ENCODE results near the gene GRID1. TPM values are rescaled to one million over a fixed set of nuclear protein-coding genes. Genes with fewer than 3 reads are reported as not detected.

Gene GRID1
- total RNA-seq, 1 donor from 2014 or later, result 1.1 TPM

GRCh38 chr10:85861513-85862197 lies 504.9 kb downstream of the GRID1 start:
- H3K4me1 Mint-ChIP-seq, result peaks cover 29% of the 10 kb centered on the region
- DNase-seq (ENCODE audit: low read depth, low spot score), result no peak
- no peak for TF ChIP-seq CTCF (conservative IDR thresholded peaks at IDR 0.05)
- H3K27me3 Mint-ChIP-seq (ENCODE audit: low read depth), result peaks cover 6% of the 10 kb centered on the region
- H3K4me3 Mint-ChIP-seq, result no peak overlapping the region
- peak overlapping the region; percentile 63 for H3K27ac Mint-ChIP-seq (ENCODE audit: unreplicated experiment)
- H3K9me3 Mint-ChIP-seq, result peaks cover 10% of the 10 kb centered on the region
- no peaks in the 10 kb centered on the region for H3K36me3 Mint-ChIP-seq (ENCODE audit: low read depth)

- Mint-ChIP-seq H3K4me3 (no peak overlapping the region), H3K36me3 (ENCODE audit: low read depth) (no peaks in the 10 kb centered on the region), H3K9me3 (peaks cover 11% of the 10 kb centered on the region), H3K27ac (ENCODE audit: unreplicated experiment) (no peak overlapping the region), H3K4me1 (peaks cover 24% of the 10 kb centered on the region), H3K27me3 (ENCODE audit: low read depth) (peaks cover 6% of the 10 kb centered on the region)
- no peak for TF ChIP-seq CTCF (conservative IDR thresholded peaks at IDR 0.05)
- no peak for DNase-seq (ENCODE audit: low read depth, low spot score)
Observed at GRCh38 chr10:85859859-85860258, 506.7 kb downstream of the GRID1 start.

- no peak for TF ChIP-seq CTCF (conservative IDR thresholded peaks at IDR 0.05)
- Mint-ChIP-seq H3K4me1 (peaks cover 15% of the 10 kb centered on the region), H3K27ac (ENCODE audit: unreplicated experiment) (no peak overlapping the region), H3K9me3 (peaks cover 15% of the 10 kb centered on the region), H3K27me3 (ENCODE audit: low read depth) (peaks cover 6% of the 10 kb centered on the region), H3K36me3 (ENCODE audit: low read depth) (no peaks in the 10 kb centered on the region), H3K4me3 (no peak overlapping the region)
- DNase-seq (ENCODE audit: low read depth, low spot score), result no peak
Observed at GRCh38 chr10:85858776-85859515, 507.6 kb downstream of the GRID1 start.

GRCh38 chr10:85857791-85858190 lies 508.8 kb downstream of the GRID1 start:
- Mint-ChIP-seq H3K9me3 (peaks cover 21% of the 10 kb centered on the region), H3K36me3 (ENCODE audit: low read depth) (no peaks in the 10 kb centered on the region), H3K27ac (ENCODE audit: unreplicated experiment) (no peak overlapping the region), H3K4me1 (peaks cover 8% of the 10 kb centered on the region), H3K4me3 (no peak overlapping the region), H3K27me3 (ENCODE audit: low read depth) (peaks cover 6% of the 10 kb centered on the region)
- TF ChIP-seq CTCF (conservative IDR thresholded peaks at IDR 0.05), result no peak
- DNase-seq (ENCODE audit: low read depth, low spot score), result no peak

- H3K27ac Mint-ChIP-seq (ENCODE audit: unreplicated experiment), result no peak overlapping the region
Observed at GRCh38 chr10:85857305-85857704, 509.3 kb downstream of the GRID1 start.

More at GRCh38 chr10:85857305-85857704, 509.3 kb downstream of the GRID1 start:
- Mint-ChIP-seq H3K36me3 (ENCODE audit: low read depth) (no peaks in the 10 kb centered on the region), H3K9me3 (peaks cover 21% of the 10 kb centered on the region), H3K4me1 (peaks cover 3% of the 10 kb centered on the region), H3K4me3 (no peak overlapping the region), H3K27me3 (ENCODE audit: low read depth) (peaks cover 1% of the 10 kb centered on the region)
- DNase-seq (ENCODE audit: low read depth, low spot score), result no peak
- no peak for TF ChIP-seq CTCF (conservative IDR thresholded peaks at IDR 0.05)

Measured in neural crest cell (in vitro differentiated cells).